BE2C (cell line): Measurements from ENCODE around the gene FAM217A.
A peak's percentile ranks its signal among the peaks of the same experiment; 100 is the strongest.

ENCODE experiments used
- DNase-seq: peaks from one replicate; pipeline ENCODE4 v3.0.0-alpha.2; 2020
- H3K27me3 ChIP-seq: fragments of 250-450 bp; sonication (Bioruptor Pico); 2 replicates; pipeline ENCODE4 v1.5.1; 2020; ENCODE audit warnings: mild to moderate bottlenecking
- H3K36me3 ChIP-seq: fragments of 250-450 bp; sonication (Bioruptor Pico); 2 replicates; pipeline ENCODE4 v1.5.1; 2020; ENCODE audit warnings: mild to moderate bottlenecking
- H3K4me1 ChIP-seq: fragments of 250-450 bp; sonication (Bioruptor Pico); 2 replicates; pipeline ENCODE4 v1.5.1; 2020
- H3K4me3 ChIP-seq: 2 replicates; pipeline ENCODE4 v1.5.1; 2011; ENCODE audit warnings: low read depth, low read length
- H3K9me3 ChIP-seq: fragments of 250-450 bp; sonication (Bioruptor Pico); 2 replicates; pipeline ENCODE4 v1.5.1; 2020
- CTCF ChIP-seq: IDR thresholded peaks from 2 replicates; pipeline ENCODE4 v1.5.1; 2012; ENCODE audit warnings: mild to moderate bottlenecking, low read depth, low read length

Gene FAM217A

GRCh38 chr6:4031442-4031841 lies 47.5 kb downstream of the FAM217A start:
- Histone ChIP-seq H3K4me1 (0 out of 2 replicates have a peak, but pooled peaks cover 3% of the 10 kb centered on the region), H3K36me3 (peaks cover 51% of the 10 kb centered on the region), H3K4me3 (no peak overlapping the region), H3K27me3 (no peaks in the 10 kb centered on the region), H3K9me3 (no peaks in the 10 kb centered on the region)
- TF ChIP-seq CTCF: no peak
- no peak for DNase-seq

GRCh38 chr6:4030669-4031068 lies 48.3 kb downstream of the FAM217A start:
- H3K4me1 ChIP-seq: 0 out of 2 replicates have a peak, but pooled peaks cover 3% of the 10 kb centered on the region

GRCh38 chr6:4029687-4030086 lies 49.2 kb downstream of the FAM217A start:
- Histone ChIP-seq H3K27me3 (no peaks in the 10 kb centered on the region), H3K9me3 (no peaks in the 10 kb centered on the region), H3K4me3 (no peak overlapping the region), H3K4me1 (0 out of 2 replicates have a peak, but pooled peaks cover 3% of the 10 kb centered on the region), H3K36me3 (peaks cover 43% of the 10 kb centered on the region)
- TF ChIP-seq CTCF: no peak
- DNase-seq: no peak

More at GRCh38 chr6:4030669-4031068, 48.3 kb downstream of the FAM217A start:
- Histone ChIP-seq H3K4me3 (no peak overlapping the region), H3K27me3 (no peaks in the 10 kb centered on the region), H3K9me3 (no peaks in the 10 kb centered on the region), H3K36me3 (peaks cover 48% of the 10 kb centered on the region)
- no peak for TF ChIP-seq CTCF
- DNase-seq: no peak

- DNase-seq: no peak
- no peak for TF ChIP-seq CTCF
- Histone ChIP-seq H3K36me3 (peaks cover 40% of the 10 kb centered on the region), H3K9me3 (no peaks in the 10 kb centered on the region), H3K4me1 (0 out of 2 replicates have a peak, but pooled peaks cover 3% of the 10 kb centered on the region), H3K4me3 (no peak overlapping the region), H3K27me3 (no peaks in the 10 kb centered on the region)
Measured at GRCh38 chr6:4028051-4028450, 50.9 kb downstream of the FAM217A start.

GRCh38 chr6:4025681-4026080 lies 53.3 kb downstream of the FAM217A start:
- Histone ChIP-seq H3K4me1 (0 out of 2 replicates have a peak, but pooled peaks cover under 1% of the 10 kb centered on the region), H3K27me3 (no peaks in the 10 kb centered on the region), H3K36me3 (peaks cover 19% of the 10 kb centered on the region), H3K9me3 (no peaks in the 10 kb centered on the region), H3K4me3 (no peak overlapping the region)
- no peak for DNase-seq
- no peak for TF ChIP-seq CTCF

GRCh38 chr6:4023240-4023639 lies 55.7 kb downstream of the FAM217A start:
- H3K9me3 ChIP-seq: no peaks in the 10 kb centered on the region
- peak overlapping the region; percentile 94 for H3K4me3 ChIP-seq
- H3K36me3 ChIP-seq: peaks cover 12% of the 10 kb centered on the region; the same call in 1 of the 2 replicates
- H3K4me1 ChIP-seq: no peaks in the 10 kb centered on the region
- TF ChIP-seq CTCF: no peak
- H3K27me3 ChIP-seq: no peaks in the 10 kb centered on the region
- DNase-seq: no peak
